Stimulated activated memory B cell treated with anti-CD40 and anti-IgM and Interleukin-4, amounts not matched to agents 10 μg/mL and 1 μg/mL and 100 μg/mL, for 72 hours (primary cell): ENCODE results near the gene UGT1A9.

ENCODE experiments used
- ATAC-seq: fragments of 150-1000 bp; cut with Tn5 transposase; 2 replicates; pipeline ENCODE4 v1.10.0; 2021
- H3K27ac Mint-ChIP-seq: one replicate; pipeline ENCODE4 v1.8.0; 2022; ENCODE audit warnings: mild to moderate bottlenecking, mixed read lengths
- H3K27me3 Mint-ChIP-seq: one replicate; pipeline ENCODE4 v1.8.0; 2022; ENCODE audit warnings: mixed read lengths
- H3K36me3 Mint-ChIP-seq: one replicate; pipeline ENCODE4 v1.8.0; 2022; ENCODE audit warnings: mixed read lengths
- H3K4me1 Mint-ChIP-seq: one replicate; pipeline ENCODE4 v1.8.0; 2022; ENCODE audit warnings: mixed read lengths
- H3K4me3 Mint-ChIP-seq: one replicate; pipeline ENCODE4 v1.8.0; 2022; ENCODE audit warnings: mild to moderate bottlenecking, moderate library complexity, mixed read lengths
- H3K9me3 Mint-ChIP-seq: one replicate; pipeline ENCODE4 v1.8.0; 2022; ENCODE audit warnings: mixed read lengths

UGT1A9 gene

GRCh38 chr2:233754872-233755611 lies 83.3 kb downstream of the UGT1A9 start:
- H3K4me1 Mint-ChIP-seq: no peaks in the 10 kb centered on the region
- H3K27ac Mint-ChIP-seq: no peak overlapping the region
- no peak for ATAC-seq
- peaks cover 8% of the 10 kb centered on the region for H3K27me3 Mint-ChIP-seq
- H3K9me3 Mint-ChIP-seq: peaks cover 8% of the 10 kb centered on the region
- no peaks in the 10 kb centered on the region for H3K36me3 Mint-ChIP-seq
- H3K4me3 Mint-ChIP-seq: no peak overlapping the region

- Mint-ChIP-seq H3K27me3 (peaks cover 8% of the 10 kb centered on the region), H3K27ac (no peak overlapping the region), H3K36me3 (no peaks in the 10 kb centered on the region), H3K4me3 (no peak overlapping the region), H3K9me3 (peaks cover 4% of the 10 kb centered on the region), H3K4me1 (no peaks in the 10 kb centered on the region)
- no peak for ATAC-seq
Observed at GRCh38 chr2:233756429-233757081, 84.9 kb downstream of the UGT1A9 start.

GRCh38 chr2:233758141-233758540 lies 86.4 kb downstream of the UGT1A9 start:
- Mint-ChIP-seq H3K4me1 (no peaks in the 10 kb centered on the region), H3K27me3 (peaks cover 9% of the 10 kb centered on the region), H3K4me3 (no peak overlapping the region), H3K9me3 (no peaks in the 10 kb centered on the region), H3K27ac (no peak overlapping the region), H3K36me3 (no peaks in the 10 kb centered on the region)
- ATAC-seq: no peak

- no peaks in the 10 kb centered on the region for H3K9me3 Mint-ChIP-seq
- peaks cover 16% of the 10 kb centered on the region for H3K27me3 Mint-ChIP-seq
- ATAC-seq: no peak
- no peak overlapping the region for H3K4me3 Mint-ChIP-seq
- H3K36me3 Mint-ChIP-seq: no peaks in the 10 kb centered on the region
- no peak overlapping the region for H3K27ac Mint-ChIP-seq
- no peaks in the 10 kb centered on the region for H3K4me1 Mint-ChIP-seq
Observed at GRCh38 chr2:233758849-233759248, 87.2 kb downstream of the UGT1A9 start.

GRCh38 chr2:233760043-233760442 lies 88.3 kb downstream of the UGT1A9 start, which contains the start of gene UGT1A1:
TSS of gene UGT1A1 (plus strand) at chr2:233760270. CDS start at chr2:233760288, 18 bp downstream.
- Mint-ChIP-seq H3K27ac (no peak within 1 kb of the TSS), H3K9me3 (no peaks in the 10 kb centered on the region), H3K4me1 (no peaks in the 10 kb centered on the region), H3K27me3 (peaks cover 24% of the 10 kb centered on the region), H3K4me3 (no peak within 1 kb of the TSS), H3K36me3 (no peaks in the 10 kb centered on the region)
- no peak for ATAC-seq

- Mint-ChIP-seq H3K36me3 (no peaks in the 10 kb centered on the region), H3K4me3 (no peak overlapping the region), H3K27me3 (peaks cover 31% of the 10 kb centered on the region), H3K9me3 (no peaks in the 10 kb centered on the region), H3K4me1 (no peaks in the 10 kb centered on the region), H3K27ac (no peak overlapping the region)
- no peak for ATAC-seq
Observed at GRCh38 chr2:233761040-233761769, 89.5 kb downstream of the UGT1A9 start.

GRCh38 chr2:233764264-233764663 lies 92.6 kb downstream of the UGT1A9 start:
- Mint-ChIP-seq H3K27ac (no peak overlapping the region), H3K4me1 (no peaks in the 10 kb centered on the region), H3K27me3 (peaks cover 42% of the 10 kb centered on the region), H3K4me3 (no peak overlapping the region), H3K36me3 (no peaks in the 10 kb centered on the region), H3K9me3 (no peaks in the 10 kb centered on the region)
- no peak for ATAC-seq

- H3K36me3 Mint-ChIP-seq: no peaks in the 10 kb centered on the region
- no peaks in the 10 kb centered on the region for H3K9me3 Mint-ChIP-seq
- no peak overlapping the region for H3K4me3 Mint-ChIP-seq
- no peak for ATAC-seq
- H3K27me3 Mint-ChIP-seq: peaks cover 46% of the 10 kb centered on the region
- no peaks in the 10 kb centered on the region for H3K4me1 Mint-ChIP-seq
- H3K27ac Mint-ChIP-seq: no peak overlapping the region
Observed at GRCh38 chr2:233764761-233765160, 93.1 kb downstream of the UGT1A9 start.

- ATAC-seq: no peak
- H3K27ac Mint-ChIP-seq: no peak overlapping the region
- H3K27me3 Mint-ChIP-seq: peaks cover 46% of the 10 kb centered on the region
- H3K36me3 Mint-ChIP-seq: no peaks in the 10 kb centered on the region
- no peaks in the 10 kb centered on the region for H3K9me3 Mint-ChIP-seq
- H3K4me1 Mint-ChIP-seq: no peaks in the 10 kb centered on the region
- no peak overlapping the region for H3K4me3 Mint-ChIP-seq
Observed at GRCh38 chr2:233766416-233766815, 94.7 kb downstream of the UGT1A9 start.

- H3K27ac Mint-ChIP-seq: no peak overlapping the region
- ATAC-seq: no peak
- H3K4me1 Mint-ChIP-seq: no peaks in the 10 kb centered on the region
- H3K4me3 Mint-ChIP-seq: no peak overlapping the region
- H3K27me3 Mint-ChIP-seq: peaks cover 46% of the 10 kb centered on the region
- H3K36me3 Mint-ChIP-seq: no peaks in the 10 kb centered on the region
- H3K9me3 Mint-ChIP-seq: no peaks in the 10 kb centered on the region
Observed at GRCh38 chr2:233768076-233768475, 96.4 kb downstream of the UGT1A9 start.

- Mint-ChIP-seq H3K4me1 (no peaks in the 10 kb centered on the region), H3K9me3 (no peaks in the 10 kb centered on the region), H3K27me3 (peaks cover 34% of the 10 kb centered on the region), H3K27ac (no peak overlapping the region), H3K36me3 (no peaks in the 10 kb centered on the region), H3K4me3 (no peak overlapping the region)
- ATAC-seq: no peak
Observed at GRCh38 chr2:233769260-233769659, 97.6 kb downstream of the UGT1A9 start.

GRCh38 chr2:233772153-233772552 lies 100.5 kb downstream of the UGT1A9 start:
- H3K4me3 Mint-ChIP-seq: no peak overlapping the region

GRCh38 chr2:233772583-233772982 lies 100.9 kb downstream of the UGT1A9 start:
- H3K36me3 Mint-ChIP-seq: peaks cover 10% of the 10 kb centered on the region
- no peaks in the 10 kb centered on the region for H3K4me1 Mint-ChIP-seq
- no peak overlapping the region for H3K27ac Mint-ChIP-seq
- peaks cover 36% of the 10 kb centered on the region for H3K27me3 Mint-ChIP-seq
- ATAC-seq: no peak
- H3K9me3 Mint-ChIP-seq: peaks cover 8% of the 10 kb centered on the region
- H3K4me3 Mint-ChIP-seq: no peak overlapping the region

More at GRCh38 chr2:233772153-233772552, 100.5 kb downstream of the UGT1A9 start:
- H3K27ac Mint-ChIP-seq: no peak overlapping the region
- H3K36me3 Mint-ChIP-seq: peaks cover 10% of the 10 kb centered on the region
- peaks cover 32% of the 10 kb centered on the region for H3K27me3 Mint-ChIP-seq
- H3K4me1 Mint-ChIP-seq: no peaks in the 10 kb centered on the region
- peaks cover 8% of the 10 kb centered on the region for H3K9me3 Mint-ChIP-seq
- no peak for ATAC-seq

- ATAC-seq: no peak
- Mint-ChIP-seq H3K9me3 (peaks cover 8% of the 10 kb centered on the region), H3K27ac (no peak overlapping the region), H3K27me3 (peaks cover 43% of the 10 kb centered on the region), H3K36me3 (peaks cover 10% of the 10 kb centered on the region), H3K4me3 (no peak overlapping the region), H3K4me1 (no peaks in the 10 kb centered on the region)
Observed at GRCh38 chr2:233773854-233774253, 102.2 kb downstream of the UGT1A9 start.

- no peak overlapping the region for H3K27ac Mint-ChIP-seq
- H3K4me1 Mint-ChIP-seq: no peaks in the 10 kb centered on the region
- no peak overlapping the region for H3K4me3 Mint-ChIP-seq
- ATAC-seq: no peak
- H3K36me3 Mint-ChIP-seq: peaks cover 10% of the 10 kb centered on the region
- H3K9me3 Mint-ChIP-seq: peaks cover 8% of the 10 kb centered on the region
- peaks cover 48% of the 10 kb centered on the region for H3K27me3 Mint-ChIP-seq
Observed at GRCh38 chr2:233775414-233775813, 103.7 kb downstream of the UGT1A9 start.
